Cardiac fibroblast (primary cell): Measurements from ENCODE around the gene DIS3L2.

ENCODE experiments used
- DNase-seq, 2 donors: peaks; one replicate each; pipeline versions ENCODE4 v3.0.0 to v3.0.0-alpha.2; 2010; ENCODE audit warnings: low read depth in 2 of 2
- H3K4me3 ChIP-seq, 2 donors: replicated peaks in 1 of 2; 1 replicate in 1 of 2; 2 replicates in 1 of 2; pipeline ENCODE4 v1.5.1; 2011; ENCODE audit warnings: low read depth in 2 of 2, low read length in 2 of 2, mild to moderate bottlenecking in 2 of 2, moderate library complexity in 1 of 2
- TF ChIP-seq, protein P1 (sequence below): IDR thresholded peaks from one replicate; pipeline ENCODE4 v1.5.1; 2011; ENCODE audit warnings: low read depth, mild to moderate bottlenecking, low read length, inconsistent platforms

Gene DIS3L2

DNA sequence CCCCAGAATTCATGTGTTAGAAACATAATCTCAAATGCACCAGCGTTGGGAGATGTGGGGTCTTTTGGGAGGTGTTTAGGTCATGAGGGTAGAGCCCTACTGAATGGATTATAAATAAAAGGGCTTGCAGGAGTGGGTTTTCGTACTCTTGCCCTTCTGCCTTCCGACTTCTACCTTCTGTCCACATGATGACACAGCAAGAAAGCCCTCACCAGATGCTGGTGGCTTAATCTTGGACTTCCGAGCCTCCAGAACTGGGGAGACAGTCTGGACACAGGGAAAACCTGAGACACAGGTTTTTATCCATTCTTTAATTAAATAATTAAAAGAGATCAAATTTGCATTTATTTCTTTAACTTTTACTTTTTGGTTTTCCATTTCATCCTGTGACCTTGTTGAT is 87.8 kb downstream of the DIS3L2 start:
- TF ChIP-seq, protein P1, sequence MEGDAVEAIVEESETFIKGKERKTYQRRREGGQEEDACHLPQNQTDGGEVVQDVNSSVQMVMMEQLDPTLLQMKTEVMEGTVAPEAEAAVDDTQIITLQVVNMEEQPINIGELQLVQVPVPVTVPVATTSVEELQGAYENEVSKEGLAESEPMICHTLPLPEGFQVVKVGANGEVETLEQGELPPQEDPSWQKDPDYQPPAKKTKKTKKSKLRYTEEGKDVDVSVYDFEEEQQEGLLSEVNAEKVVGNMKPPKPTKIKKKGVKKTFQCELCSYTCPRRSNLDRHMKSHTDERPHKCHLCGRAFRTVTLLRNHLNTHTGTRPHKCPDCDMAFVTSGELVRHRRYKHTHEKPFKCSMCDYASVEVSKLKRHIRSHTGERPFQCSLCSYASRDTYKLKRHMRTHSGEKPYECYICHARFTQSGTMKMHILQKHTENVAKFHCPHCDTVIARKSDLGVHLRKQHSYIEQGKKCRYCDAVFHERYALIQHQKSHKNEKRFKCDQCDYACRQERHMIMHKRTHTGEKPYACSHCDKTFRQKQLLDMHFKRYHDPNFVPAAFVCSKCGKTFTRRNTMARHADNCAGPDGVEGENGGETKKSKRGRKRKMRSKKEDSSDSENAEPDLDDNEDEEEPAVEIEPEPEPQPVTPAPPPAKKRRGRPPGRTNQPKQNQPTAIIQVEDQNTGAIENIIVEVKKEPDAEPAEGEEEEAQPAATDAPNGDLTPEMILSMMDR, result no peak
- no peak overlapping the region for H3K4me3 ChIP-seq
- no peak for DNase-seq

DNA sequence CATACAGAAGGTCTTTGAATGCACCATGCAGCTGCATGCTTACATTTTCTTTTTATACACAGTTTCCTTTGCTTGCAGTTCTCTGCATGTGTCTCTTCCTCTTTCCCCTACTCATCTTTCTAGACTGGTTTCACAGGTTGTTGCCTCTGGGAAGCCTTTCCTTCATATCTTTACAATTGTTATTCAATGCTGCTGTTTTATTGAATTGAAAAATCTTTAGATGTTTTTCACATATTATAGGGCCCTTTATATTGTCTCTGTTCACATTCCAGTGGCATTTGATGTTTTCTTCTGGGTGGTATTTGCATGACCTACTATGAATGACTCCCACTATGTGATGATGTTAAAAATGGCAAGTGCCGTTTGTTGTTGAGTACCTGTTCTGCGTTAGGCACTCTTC is 91.1 kb downstream of the DIS3L2 start:
- no peak overlapping the region for H3K4me3 ChIP-seq
- TF ChIP-seq, protein P1, result no peak
- no peak for DNase-seq

DNA sequence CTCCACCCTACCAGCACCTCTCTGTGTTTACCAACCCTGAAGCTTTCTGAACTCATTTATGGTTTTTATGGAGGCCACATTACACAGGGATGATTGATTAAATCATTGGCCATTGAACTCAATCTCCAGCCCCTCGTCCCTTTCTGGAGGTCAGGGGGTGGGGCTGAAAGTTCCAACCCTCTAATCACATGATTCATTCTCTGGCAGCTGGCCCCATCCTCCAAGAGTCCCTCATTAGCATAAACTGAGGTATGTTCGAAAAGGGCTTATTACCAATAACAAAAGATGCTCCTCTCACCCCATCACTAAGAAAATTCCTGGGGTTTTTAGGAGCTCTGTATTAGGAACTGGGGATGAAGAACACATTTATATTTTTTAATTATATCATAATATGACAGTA is 92.3 kb downstream of the DIS3L2 start:
- TF ChIP-seq, protein P1, result no peak
- DNase-seq, result no peak

DNA sequence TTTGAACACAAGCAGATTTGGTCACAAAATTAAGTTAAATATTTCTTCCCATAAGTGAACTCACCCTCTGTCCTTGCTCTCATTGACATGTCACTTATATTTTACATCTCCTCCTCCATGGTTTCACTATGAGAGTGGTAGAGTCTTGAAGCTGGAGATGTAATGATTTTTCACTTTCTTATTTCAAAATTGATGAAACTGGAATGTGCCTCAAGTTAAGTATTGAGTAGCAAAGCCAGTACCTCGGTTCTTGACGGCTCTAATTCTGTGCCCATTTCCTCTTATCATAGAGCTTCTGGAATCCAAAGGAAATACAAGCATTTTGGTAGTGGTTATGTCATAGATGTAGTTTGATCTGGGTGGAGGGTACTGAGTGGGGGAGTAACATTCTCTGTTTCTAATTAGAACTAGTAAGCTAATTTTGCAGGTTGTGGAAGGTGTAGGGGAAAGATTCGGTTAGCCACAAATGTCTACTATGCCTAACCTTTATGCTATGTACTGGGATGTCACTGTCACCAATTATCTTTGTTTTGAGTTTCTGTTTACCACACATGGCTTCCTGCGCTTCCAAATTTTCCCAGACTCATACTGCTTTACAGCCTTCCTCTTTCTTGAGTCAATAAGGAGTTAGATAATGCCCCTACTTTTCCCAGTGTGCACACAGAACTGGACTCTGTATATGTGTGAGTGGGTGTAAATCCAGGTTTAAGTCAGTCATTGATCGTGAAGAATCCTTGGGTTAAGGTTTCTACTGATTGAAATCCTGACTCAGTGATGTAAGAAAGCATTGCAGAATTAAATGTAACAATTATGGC is 96.8 kb downstream of the DIS3L2 start:
- DNase-seq, result no peak
- H3K4me3 ChIP-seq, result no peak overlapping the region
- TF ChIP-seq, protein P1, result no peak

More for the DNA sequence above, 92.3 kb downstream of the DIS3L2 start:
- H3K4me3 ChIP-seq, result no peak overlapping the region

DNA sequence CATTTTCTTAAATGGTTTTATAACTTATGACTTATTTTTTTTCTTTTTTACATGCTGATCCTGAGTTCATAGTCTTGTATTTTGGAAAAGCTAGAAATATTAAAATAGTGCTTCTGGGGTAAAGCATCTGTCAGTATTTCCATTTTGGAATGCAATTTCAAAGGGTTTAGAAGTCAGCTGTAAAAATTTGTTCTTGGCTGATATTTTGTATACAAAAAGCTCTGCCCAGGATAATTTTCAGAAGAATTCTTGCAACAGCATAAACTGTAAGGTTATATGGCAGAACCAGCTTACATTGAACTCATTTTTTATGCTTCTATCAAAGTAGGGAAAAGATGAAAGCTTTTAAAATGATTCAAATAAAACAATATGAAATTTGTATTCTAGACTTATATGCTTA is 97.4 kb downstream of the DIS3L2 start:
- no peak for DNase-seq
- no peak overlapping the region for H3K4me3 ChIP-seq
- TF ChIP-seq, protein P1, result no peak

DNA sequence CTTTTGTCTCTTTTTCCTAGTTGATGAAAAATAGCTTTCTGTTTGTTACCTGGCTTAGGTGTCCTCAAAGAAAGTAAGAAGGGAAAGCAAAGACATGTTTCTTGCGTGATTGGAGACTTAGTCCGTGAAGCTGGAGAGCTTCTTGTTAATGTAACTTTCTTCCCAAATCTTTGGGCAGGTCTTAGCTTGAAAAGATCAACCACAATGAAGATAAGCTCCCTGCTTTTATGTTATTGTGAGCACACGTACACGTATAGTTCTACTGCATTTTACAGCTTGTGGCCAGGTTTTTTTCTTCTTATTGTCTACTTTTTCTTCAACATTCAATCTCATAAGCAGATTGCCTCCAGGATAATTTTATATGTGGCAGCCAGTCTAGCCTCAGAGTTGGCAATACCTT is 99.8 kb downstream of the DIS3L2 start:
- H3K4me3 ChIP-seq, result no peak overlapping the region
- TF ChIP-seq, protein P1, result no peak
- DNase-seq, result no peak
